H9 (cell line): ENCODE data around the gene ACOXL. TPM values are rescaled to one million over a fixed set of nuclear protein-coding genes. Genes with fewer than 3 reads are reported as not detected.

Source experiments
- DNase-seq: peaks from one replicate; pipeline ENCODE4 v3.0.0-alpha.2; 2017
- H2AFZ ChIP-seq: one replicate; pipeline ENCODE4 v1.6.1; 2013; ENCODE audit warnings: mild to moderate bottlenecking, low read length, control low read depth, moderate library complexity
- H2AK5ac ChIP-seq: 2 replicates; pipeline ENCODE4 v1.6.1; 2013; ENCODE audit warnings: low read length, control low read depth, mixed read lengths; ENCODE audit not compliant: insufficient read length
- H2BK120ac ChIP-seq: one replicate; pipeline ENCODE4 v1.6.1; 2013; ENCODE audit warnings: low read depth, mild to moderate bottlenecking, low read length, control low read depth, inconsistent platforms; ENCODE audit not compliant: poor library complexity, severe bottlenecking
- H2BK12ac ChIP-seq: 2 replicates; pipeline ENCODE4 v1.6.1; 2013; ENCODE audit warnings: low read length, control low read depth, mixed read lengths, low read depth; ENCODE audit not compliant: insufficient read length
- H2BK15ac ChIP-seq: 2 replicates; pipeline ENCODE4 v1.6.1; 2013; ENCODE audit warnings: low read depth, low read length, control low read depth
- H2BK20ac ChIP-seq: one replicate; pipeline ENCODE4 v1.6.1; 2013; ENCODE audit warnings: low read depth, mild to moderate bottlenecking, low read length, control low read depth, inconsistent platforms; ENCODE audit not compliant: poor library complexity, severe bottlenecking
- H2BK5ac ChIP-seq: 2 replicates; pipeline ENCODE4 v1.6.1; 2013; ENCODE audit warnings: low read length, control low read depth, mixed read lengths; ENCODE audit not compliant: insufficient read length
- H3K14ac ChIP-seq: 2 replicates; pipeline ENCODE4 v1.6.1; 2013; ENCODE audit warnings: low read length, control low read depth; ENCODE audit not compliant: insufficient read depth
- H3K18ac ChIP-seq: 2 replicates; pipeline ENCODE4 v1.6.1; 2013; ENCODE audit warnings: low read depth, mild to moderate bottlenecking, mixed read lengths, low read length, control low read depth; ENCODE audit not compliant: insufficient read length
- H3K23ac ChIP-seq: 2 replicates; pipeline ENCODE4 v1.6.1; 2013; ENCODE audit warnings: low read length, control low read depth, mixed read lengths, low read depth; ENCODE audit not compliant: insufficient read length
- H3K23me2 ChIP-seq: 2 replicates; pipeline ENCODE4 v1.6.1; 2013; ENCODE audit warnings: low read depth, mild to moderate bottlenecking, mixed read lengths, low read length, control low read depth; ENCODE audit not compliant: insufficient read length, poor library complexity, severe bottlenecking
- H3K27ac ChIP-seq: 2 replicates; pipeline ENCODE4 v1.5.1; 2013; ENCODE audit warnings: low read length, control low read depth, mixed read lengths, low read depth; ENCODE audit not compliant: insufficient read length
- H3K27me3 ChIP-seq: 2 replicates; pipeline ENCODE4 v1.6.1; 2013; ENCODE audit warnings: low read length, control low read depth, inconsistent platforms; ENCODE audit not compliant: insufficient read depth
- H3K4ac ChIP-seq: 2 replicates; pipeline ENCODE4 v1.6.1; 2013; ENCODE audit warnings: low read depth, mild to moderate bottlenecking, control low read depth, inconsistent platforms, low read length, moderate library complexity
- H3K4me1 ChIP-seq: 2 replicates; pipeline ENCODE4 v1.6.1; 2013; ENCODE audit warnings: low read length, control low read depth, inconsistent platforms; ENCODE audit not compliant: insufficient read depth
- H3K4me2 ChIP-seq: 2 replicates; pipeline ENCODE4 v1.6.1; 2013; ENCODE audit warnings: low read length, control low read depth, mixed read lengths; ENCODE audit not compliant: insufficient read length, insufficient read depth
- H3K56ac ChIP-seq: 2 replicates; pipeline ENCODE4 v1.6.1; 2013; ENCODE audit warnings: low read depth, mild to moderate bottlenecking, mixed read lengths, low read length, control low read depth; ENCODE audit not compliant: insufficient read length
- H3K79me1 ChIP-seq: 2 replicates; pipeline ENCODE4 v1.6.1; 2013; ENCODE audit warnings: low read depth, mild to moderate bottlenecking, moderate library complexity, low read length, control low read depth, inconsistent platforms; ENCODE audit not compliant: insufficient read depth, poor library complexity, severe bottlenecking
- H3K79me2 ChIP-seq: 2 replicates; pipeline ENCODE4 v1.6.1; 2013; ENCODE audit warnings: low read length, control low read depth, inconsistent platforms; ENCODE audit not compliant: insufficient read depth
- H3K9ac ChIP-seq: 2 replicates; pipeline ENCODE4 v1.6.1; 2013; ENCODE audit warnings: low read length, control low read depth, mixed read lengths; ENCODE audit not compliant: insufficient read length; ENCODE audit errors: extremely low read depth
- H3K9me3 ChIP-seq: one replicate; pipeline ENCODE4 v1.6.1; 2013; ENCODE audit warnings: low read depth, low read length, inconsistent platforms; ENCODE audit not compliant: control insufficient read depth
- H3T11ph ChIP-seq: one replicate; pipeline ENCODE4 v1.6.1; 2013; ENCODE audit warnings: mild to moderate bottlenecking, low read length, control low read depth, inconsistent platforms
- H4K20me1 ChIP-seq: one replicate; pipeline ENCODE4 v1.6.1; 2013; ENCODE audit not compliant: control insufficient read depth, insufficient read length, insufficient read depth
- H4K5ac ChIP-seq: 2 replicates; pipeline ENCODE4 v1.6.1; 2013; ENCODE audit warnings: low read depth, mild to moderate bottlenecking, mixed read lengths, low read length, control low read depth; ENCODE audit not compliant: insufficient read length
- H4K8ac ChIP-seq: replicated peaks from 2 replicates; pipeline ENCODE4 v1.6.1; 2013; ENCODE audit warnings: low read length, control low read depth, mixed read lengths, low read depth; ENCODE audit not compliant: insufficient read length
- H4K91ac ChIP-seq: 2 replicates; pipeline ENCODE4 v1.6.1; 2013; ENCODE audit warnings: low read depth, mild to moderate bottlenecking, moderate library complexity, mixed read lengths, low read length, control low read depth; ENCODE audit not compliant: insufficient read length
- H3K27ac Mint-ChIP-seq, 3 experiments: 2 replicates in 2 of 3; 3 replicates in 1 of 3; pipeline ENCODE4 v1.8.0; 2020 to 2021; ENCODE audit warnings: mixed read lengths in 3 of 3, mild to moderate bottlenecking in 1 of 3, moderate library complexity in 1 of 3
- H3K27me3 Mint-ChIP-seq: 2 replicates; pipeline ENCODE4 v1.8.0; 2021; ENCODE audit warnings: low read depth, mild to moderate bottlenecking, moderate library complexity, mixed read lengths
- H3K36me3 Mint-ChIP-seq, 3 experiments: 2 replicates in 2 of 3; 3 replicates in 1 of 3; pipeline ENCODE4 v1.8.0; 2020 to 2021; ENCODE audit warnings: low read depth in 3 of 3, mixed read lengths in 3 of 3; ENCODE audit not compliant: insufficient read depth in 1 of 3
- H3K4me1 Mint-ChIP-seq, 2 experiments: 2 replicates each; pipeline ENCODE4 v1.8.0; 2020; ENCODE audit warnings: mixed read lengths in 2 of 2
- H3K4me3 Mint-ChIP-seq, 2 experiments: 2 replicates in 1 of 2; 3 replicates in 1 of 2; pipeline ENCODE4 v1.8.0; 2020 to 2021; ENCODE audit warnings: mild to moderate bottlenecking in 2 of 2, mixed read lengths in 2 of 2, moderate library complexity in 1 of 2
- H3K9me3 Mint-ChIP-seq, 2 experiments: 2 replicates in 1 of 2; 3 replicates in 1 of 2; pipeline ENCODE4 v1.8.0; 2020; ENCODE audit warnings: mild to moderate bottlenecking in 2 of 2, mixed read lengths in 2 of 2, moderate library complexity in 1 of 2
- WGBS: extraction: QIAGEN DNeasy Blood & Tissue Kit; methylation state at CpG from one replicate; pipeline ENCODE4 v1.1.7; 2013; ENCODE audit warnings: missing lambda C conversion rate, low lambda C conversion rate, mixed read lengths; ENCODE audit not compliant: insufficient read length; ENCODE audit errors: extremely low coverage; 5-methylcytosine and 5-hydroxymethylcytosine counted together
- total RNA-seq: library from RNA; stranded (reverse); gene quantifications from 2 replicates; pipeline ENCODE4 v1.2.1, GENCODE V29; 2021
- TF ChIP-seq, protein P1 (sequence below): fragments of 200-600 bp; sonication (generic); conservative IDR thresholded peaks from 3 replicates; pipeline ENCODE4 v1.8.0; 2021; ENCODE audit warnings: antibody characterized with exemption, mild to moderate bottlenecking

Gene ACOXL
- total RNA-seq, 1 experiment from 2014 or later = 37.6 TPM

DNA sequence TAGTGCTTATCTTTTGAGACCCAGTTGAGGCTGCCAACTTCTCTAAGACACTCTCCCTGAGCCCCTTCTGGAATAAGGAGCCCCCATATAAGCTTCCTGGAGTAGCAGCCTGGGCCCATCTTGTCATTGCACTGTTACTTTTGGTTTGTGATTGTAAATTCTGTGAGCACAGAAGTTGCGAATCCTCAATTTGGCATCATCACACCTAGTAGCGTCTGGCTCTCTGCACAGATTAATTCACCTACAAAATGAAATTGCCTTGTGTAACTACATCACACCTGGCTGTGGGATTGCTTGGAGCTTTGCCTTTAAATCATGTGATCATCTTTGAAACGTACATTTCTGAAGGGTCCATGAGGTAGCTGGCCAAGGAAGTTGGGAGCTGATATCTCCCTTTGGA, 195.2 kb downstream of the ACOXL start:
- Histone ChIP-seq H4K20me1 (no peaks in the 10 kb centered on the region), H3K4me2 (no peak overlapping the region), H2BK15ac (no peak overlapping the region), H3K23me2 (no peaks in the 10 kb centered on the region), H3K4ac (no peak overlapping the region), H3K56ac (no peak overlapping the region), H3K27ac (no peak overlapping the region), H2BK20ac (no peak overlapping the region), H3K23ac (no peak overlapping the region), H3K27me3 (no peaks in the 10 kb centered on the region), H4K8ac (no peak overlapping the region), H3K4me1 (no peaks in the 10 kb centered on the region), H4K91ac (no peak overlapping the region), H3K79me2 (no peaks in the 10 kb centered on the region), H2BK5ac (no peak overlapping the region), H3K79me1 (no peaks in the 10 kb centered on the region), H3T11ph (no peak overlapping the region), H3K14ac (no peak overlapping the region), H2BK120ac (no peak overlapping the region), H2BK12ac (no peak overlapping the region), H4K5ac (no peak overlapping the region), H2AK5ac (no peak overlapping the region), H2AFZ (no peak overlapping the region), H3K9ac (no peak overlapping the region), H3K18ac (no peak overlapping the region), H3K9me3 (peaks cover 10% of the 10 kb centered on the region)
- Mint-ChIP-seq H3K4me3 (no peak overlapping the region), H3K27me3 (no peaks in the 10 kb centered on the region), H3K9me3 (peaks cover 32 to 39% of the 10 kb centered on the region in 2 experiments), H3K4me1 (no peaks in the 10 kb centered on the region), H3K27ac (no peak overlapping the region), H3K36me3 (peaks cover 42 to 64% (median 59%) of the 10 kb centered on the region in 3 experiments)
- no peak for DNase-seq
- TF ChIP-seq, protein P1, sequence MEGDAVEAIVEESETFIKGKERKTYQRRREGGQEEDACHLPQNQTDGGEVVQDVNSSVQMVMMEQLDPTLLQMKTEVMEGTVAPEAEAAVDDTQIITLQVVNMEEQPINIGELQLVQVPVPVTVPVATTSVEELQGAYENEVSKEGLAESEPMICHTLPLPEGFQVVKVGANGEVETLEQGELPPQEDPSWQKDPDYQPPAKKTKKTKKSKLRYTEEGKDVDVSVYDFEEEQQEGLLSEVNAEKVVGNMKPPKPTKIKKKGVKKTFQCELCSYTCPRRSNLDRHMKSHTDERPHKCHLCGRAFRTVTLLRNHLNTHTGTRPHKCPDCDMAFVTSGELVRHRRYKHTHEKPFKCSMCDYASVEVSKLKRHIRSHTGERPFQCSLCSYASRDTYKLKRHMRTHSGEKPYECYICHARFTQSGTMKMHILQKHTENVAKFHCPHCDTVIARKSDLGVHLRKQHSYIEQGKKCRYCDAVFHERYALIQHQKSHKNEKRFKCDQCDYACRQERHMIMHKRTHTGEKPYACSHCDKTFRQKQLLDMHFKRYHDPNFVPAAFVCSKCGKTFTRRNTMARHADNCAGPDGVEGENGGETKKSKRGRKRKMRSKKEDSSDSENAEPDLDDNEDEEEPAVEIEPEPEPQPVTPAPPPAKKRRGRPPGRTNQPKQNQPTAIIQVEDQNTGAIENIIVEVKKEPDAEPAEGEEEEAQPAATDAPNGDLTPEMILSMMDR = no peak
- WGBS = no CpG with 5 or more reads among the region's 3 CpGs
